ENCODE results near the gene NSUN7.
A peak's percentile ranks its signal among the peaks of the same experiment; 100 is the strongest.
"Not testable (repeated sequence)": the region's sequence is repeated elsewhere in the genome, so short reads cannot be mapped to it uniquely, and the experiment has no call there.

Gene NSUN7

GRCh38 chr4:40749717-40750460, at the start of gene NSUN7:
Gene NSUN7, plus strand, starts transcription at chr4:40749955. Its CDS starts 739 bp downstream, at chr4:40750694.
- peak in 1 of 2 donors; percentile 42 for DNase-seq

- DNase-seq = no peak
Measured at GRCh38 chr4:40702137-40702799, 47.5 kb upstream of the NSUN7 start.

- DNase-seq = no peak
Measured at GRCh38 chr4:40702800-40703151, 47.0 kb upstream of the NSUN7 start.

- no peak for DNase-seq
Measured at GRCh38 chr4:40704073-40704472, 45.7 kb upstream of the NSUN7 start.

- no peak for DNase-seq
Measured at GRCh38 chr4:40710484-40711254, 39.1 kb upstream of the NSUN7 start.

GRCh38 chr4:40713001-40713400, 36.8 kb upstream of the NSUN7 start:
- DNase-seq = not testable (repeated sequence)

GRCh38 chr4:40713798-40714197, 36.0 kb upstream of the NSUN7 start:
- DNase-seq = no peak

GRCh38 chr4:40718586-40718985, 31.2 kb upstream of the NSUN7 start:
- no peak for DNase-seq

- no peak for DNase-seq
Measured at GRCh38 chr4:40719008-40719623, 30.6 kb upstream of the NSUN7 start.

GRCh38 chr4:40720351-40720750, 29.4 kb upstream of the NSUN7 start:
- DNase-seq = no peak

GRCh38 chr4:40720916-40721315, 28.8 kb upstream of the NSUN7 start:
- DNase-seq = no peak

GRCh38 chr4:40721730-40722171, 28.0 kb upstream of the NSUN7 start:
- DNase-seq = peak in 1 of 2 donors; percentile 26

GRCh38 chr4:40722576-40723161, 27.1 kb upstream of the NSUN7 start:
- DNase-seq = peak; percentile 33 to 54

- no peak for DNase-seq
Measured at GRCh38 chr4:40723728-40724127, 26.0 kb upstream of the NSUN7 start.

- DNase-seq = no peak
Measured at GRCh38 chr4:40728333-40728732, 21.4 kb upstream of the NSUN7 start.

- no peak for DNase-seq
Measured at GRCh38 chr4:40729555-40729954, 20.2 kb upstream of the NSUN7 start.

GRCh38 chr4:40730091-40730679, 19.6 kb upstream of the NSUN7 start:
- no peak for DNase-seq

GRCh38 chr4:40731361-40731760, 18.4 kb upstream of the NSUN7 start:
- no peak for DNase-seq

GRCh38 chr4:40731792-40732245, 17.9 kb upstream of the NSUN7 start:
- DNase-seq = peak; percentile 25 to 50

- no peak for DNase-seq
Measured at GRCh38 chr4:40733752-40734151, 16.0 kb upstream of the NSUN7 start.

GRCh38 chr4:40734497-40734896, 15.3 kb upstream of the NSUN7 start:
- DNase-seq = no peak

- DNase-seq = no peak
Measured at GRCh38 chr4:40736910-40737309, 12.8 kb upstream of the NSUN7 start.

Measured in CD4-positive, alpha-beta T cell treated with Interleukin-4 for 1 hour (primary cell).